CD1c-positive myeloid dendritic cell (primary cell): Measurements from ENCODE around the gene UCN2.
A peak's percentile ranks its signal among the peaks of the same experiment; 100 is the strongest.
"Not testable (repeated sequence)": the region's sequence is repeated elsewhere in the genome, so short reads cannot be mapped to it uniquely, and the experiment has no call there.

ENCODE experiments used
- DNase-seq: peaks from one replicate; pipeline ENCODE4 v3.0.0-alpha.2; 2016; ENCODE audit errors: extremely low spot score

The UCN2 gene

GRCh38 chr3:48561045-48561736 lies 2.4 kb downstream of the UCN2 start:
- peak; percentile 81 for DNase-seq

GRCh38 chr3:48560648-48561018 lies 2.9 kb downstream of the UCN2 start:
- peak; percentile 51 for DNase-seq

DNA sequence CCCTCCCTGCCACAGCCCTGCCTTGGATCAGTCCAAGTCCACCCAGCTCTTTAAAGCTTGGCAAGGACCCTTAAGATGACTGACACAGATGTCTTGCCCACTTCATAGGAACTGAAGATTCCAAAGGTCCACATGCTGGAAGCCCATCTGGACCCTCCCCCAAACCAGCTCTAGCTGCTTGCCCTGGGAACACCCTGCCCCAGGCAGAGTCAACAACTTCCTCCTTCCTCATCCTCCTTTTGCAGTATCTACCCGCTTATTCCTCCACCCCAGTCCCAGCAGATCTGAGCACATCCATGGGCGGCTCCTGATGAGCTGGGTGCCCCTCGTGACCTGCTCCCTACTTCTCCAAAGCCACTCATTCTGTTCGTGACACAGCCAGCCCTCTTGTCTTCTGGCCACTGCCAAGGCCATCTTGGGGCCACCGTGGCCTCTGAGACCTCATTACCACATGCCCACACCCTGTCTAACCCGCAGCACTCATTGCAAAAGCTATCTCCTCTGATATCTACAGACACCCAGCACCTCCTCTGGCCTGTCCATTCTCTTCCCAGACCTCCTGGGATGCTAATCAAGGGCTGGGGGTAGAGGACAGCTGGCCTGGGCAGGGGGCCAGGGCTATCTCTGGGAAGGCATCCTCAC lies 5.0 kb downstream of the UCN2 start:
- DNase-seq, result peak; percentile 95

- peak; percentile 99 for DNase-seq
These were observed 6.6 kb downstream of the UCN2 start, which contains the start of gene PFKFB4 for GRCh38 chr3:48556796-48557626. PFKFB4 (minus strand) TSS chr3:48556803; CDS start chr3:48556777, 26 bp downstream.

DNA sequence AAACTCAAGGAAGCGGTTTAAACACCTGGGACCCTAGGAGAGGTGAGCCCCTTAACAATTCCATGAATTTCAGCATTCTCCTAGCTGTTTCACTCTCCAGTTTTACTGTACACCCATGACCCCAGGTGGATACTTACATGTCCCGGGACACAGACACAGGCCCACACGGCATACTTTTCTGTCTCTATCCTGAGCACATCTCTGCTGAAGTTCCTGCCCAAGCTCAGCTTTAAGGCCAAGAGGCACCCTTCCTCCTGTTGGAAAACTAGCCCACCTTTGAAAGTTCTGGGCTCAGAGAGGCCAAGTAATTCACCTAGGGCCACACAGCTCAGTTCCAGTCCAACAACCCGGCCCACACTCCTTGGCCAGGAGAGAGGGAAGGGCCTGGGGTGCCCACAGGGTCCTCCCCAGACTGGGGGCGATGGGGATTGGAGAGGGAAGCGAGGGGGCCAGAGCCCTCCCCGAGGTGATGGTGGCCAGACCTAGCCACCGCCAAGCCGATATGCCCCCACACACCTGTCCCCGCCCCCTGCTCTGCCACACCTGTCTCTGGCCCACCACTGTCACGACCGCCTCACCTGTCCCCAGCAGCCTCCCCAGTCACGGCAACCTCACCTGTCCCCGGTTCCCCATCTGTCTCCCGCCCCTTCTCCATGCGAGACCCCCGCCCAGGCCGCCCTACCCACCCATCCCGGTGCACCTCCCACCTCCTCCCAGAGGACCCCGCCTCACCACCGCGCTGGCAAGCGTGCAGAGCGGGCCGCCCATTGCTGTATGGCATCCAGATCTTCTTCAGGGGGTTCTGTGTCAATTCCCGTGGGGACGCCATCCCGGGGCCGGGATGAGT lies 7.4 kb downstream of the UCN2 start:
- DNase-seq, result no peak

- no peak for DNase-seq
These were observed 8.2 kb downstream of the UCN2 start for GRCh38 chr3:48555231-48555948.

DNA sequence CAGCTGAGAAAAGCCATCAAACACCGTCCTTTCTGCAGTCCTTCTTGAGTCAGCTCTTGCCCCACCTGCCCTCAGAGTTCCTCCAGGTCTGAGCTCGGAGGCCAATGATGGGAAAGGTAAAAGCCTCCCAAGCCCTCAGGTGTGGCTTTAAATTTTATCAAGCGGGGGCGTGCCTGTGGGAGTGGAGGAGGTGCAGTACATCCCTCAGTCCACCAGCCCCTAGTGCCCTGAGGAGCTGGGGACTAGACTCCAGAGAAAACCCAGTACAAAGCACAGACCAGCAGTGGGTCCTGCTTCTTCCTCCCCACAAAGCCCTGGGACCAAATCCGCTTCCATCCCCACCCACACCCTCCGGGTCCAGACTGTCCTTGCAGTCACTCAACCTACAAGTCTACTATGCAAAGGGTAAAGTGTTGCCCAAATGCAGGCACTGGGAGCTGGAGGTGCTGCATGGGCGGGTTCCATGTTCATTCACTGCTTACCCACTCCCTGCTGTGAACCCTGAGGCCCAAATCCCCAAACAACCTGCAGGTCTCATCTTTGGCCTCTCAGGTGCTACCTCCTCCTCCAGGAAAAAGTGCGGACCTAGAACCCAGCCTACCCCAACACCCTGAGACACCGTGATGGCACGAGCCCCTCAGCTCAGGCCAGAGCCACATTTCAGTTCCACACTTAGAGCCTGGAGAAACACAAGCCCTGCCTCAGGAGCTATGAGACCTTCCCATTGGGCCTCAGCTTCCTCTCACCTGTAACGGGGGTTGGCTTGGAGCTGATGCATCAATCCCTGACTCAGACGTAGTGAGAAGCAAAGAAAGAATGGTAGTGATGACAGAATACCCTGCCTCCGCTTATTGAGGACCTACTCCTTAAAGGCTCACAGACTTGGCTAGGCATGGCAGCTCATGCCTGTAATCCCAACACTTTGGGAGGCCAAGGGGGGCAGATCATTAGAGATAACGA lies 9.4 kb downstream of the UCN2 start:
- DNase-seq, result no peak

DNA sequence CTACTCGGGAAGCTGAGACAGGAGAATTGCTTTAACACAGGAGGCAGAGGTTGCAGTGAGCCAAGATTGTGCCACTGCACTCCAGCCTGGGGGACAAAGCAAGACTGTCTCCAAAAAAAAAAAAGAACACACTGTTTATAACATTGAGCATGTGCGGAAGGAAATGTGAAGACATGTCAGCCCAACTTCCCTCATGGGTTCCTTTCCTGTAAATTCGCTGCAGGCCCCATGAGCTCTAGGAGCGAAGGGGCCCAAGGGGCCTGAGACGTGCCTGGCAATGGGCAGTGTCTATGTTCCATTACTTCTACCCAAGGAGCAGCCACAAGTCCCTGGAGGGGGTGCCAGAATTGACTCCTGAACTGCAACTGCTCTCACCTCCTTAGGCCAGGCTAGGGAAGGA lies 10.2 kb downstream of the UCN2 start:
- DNase-seq, result no peak

DNA sequence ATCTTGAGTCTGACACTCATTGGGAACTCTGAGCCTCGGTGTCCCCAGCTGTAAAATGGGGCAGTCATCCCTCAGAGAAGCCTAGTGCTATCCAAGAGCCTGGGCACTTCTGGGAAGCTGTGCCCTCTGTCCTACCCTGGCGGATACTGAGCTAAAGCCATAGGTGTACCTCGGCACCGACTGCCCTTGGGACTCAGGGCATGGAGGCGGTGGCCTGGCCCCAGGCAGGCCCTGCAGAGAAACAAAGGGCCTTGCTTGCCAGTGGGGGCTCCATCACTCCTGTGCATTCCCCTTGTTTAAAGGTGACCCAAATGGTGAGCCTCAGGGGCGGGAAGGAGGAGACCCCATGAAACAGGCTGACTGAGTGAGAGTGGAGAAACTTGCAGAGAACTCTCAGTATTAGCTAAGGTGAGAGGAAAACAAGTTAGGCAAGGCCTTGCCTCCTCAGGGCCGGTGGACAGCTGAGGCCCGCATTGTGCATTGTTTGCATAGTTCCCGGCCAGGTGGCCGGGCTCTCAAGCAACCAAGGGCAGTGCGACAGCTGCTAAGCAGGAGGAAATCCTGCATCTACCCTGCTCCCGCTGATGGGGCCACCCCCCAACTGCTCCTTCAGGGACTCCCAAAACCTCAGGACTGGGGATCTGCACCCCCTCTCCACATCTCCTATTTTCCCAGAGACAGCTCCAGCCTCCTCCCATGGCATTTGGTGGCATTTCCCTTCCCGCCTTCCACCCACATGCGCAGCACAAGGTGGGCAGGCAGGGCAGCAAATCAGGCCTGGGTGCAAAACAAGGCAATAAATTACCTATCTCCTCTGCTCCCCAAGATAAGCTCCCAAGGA lies 11.2 kb downstream of the UCN2 start:
- no peak for DNase-seq

GRCh38 chr3:48551651-48552050 lies 11.9 kb downstream of the UCN2 start:
- not testable (repeated sequence) for DNase-seq

DNA sequence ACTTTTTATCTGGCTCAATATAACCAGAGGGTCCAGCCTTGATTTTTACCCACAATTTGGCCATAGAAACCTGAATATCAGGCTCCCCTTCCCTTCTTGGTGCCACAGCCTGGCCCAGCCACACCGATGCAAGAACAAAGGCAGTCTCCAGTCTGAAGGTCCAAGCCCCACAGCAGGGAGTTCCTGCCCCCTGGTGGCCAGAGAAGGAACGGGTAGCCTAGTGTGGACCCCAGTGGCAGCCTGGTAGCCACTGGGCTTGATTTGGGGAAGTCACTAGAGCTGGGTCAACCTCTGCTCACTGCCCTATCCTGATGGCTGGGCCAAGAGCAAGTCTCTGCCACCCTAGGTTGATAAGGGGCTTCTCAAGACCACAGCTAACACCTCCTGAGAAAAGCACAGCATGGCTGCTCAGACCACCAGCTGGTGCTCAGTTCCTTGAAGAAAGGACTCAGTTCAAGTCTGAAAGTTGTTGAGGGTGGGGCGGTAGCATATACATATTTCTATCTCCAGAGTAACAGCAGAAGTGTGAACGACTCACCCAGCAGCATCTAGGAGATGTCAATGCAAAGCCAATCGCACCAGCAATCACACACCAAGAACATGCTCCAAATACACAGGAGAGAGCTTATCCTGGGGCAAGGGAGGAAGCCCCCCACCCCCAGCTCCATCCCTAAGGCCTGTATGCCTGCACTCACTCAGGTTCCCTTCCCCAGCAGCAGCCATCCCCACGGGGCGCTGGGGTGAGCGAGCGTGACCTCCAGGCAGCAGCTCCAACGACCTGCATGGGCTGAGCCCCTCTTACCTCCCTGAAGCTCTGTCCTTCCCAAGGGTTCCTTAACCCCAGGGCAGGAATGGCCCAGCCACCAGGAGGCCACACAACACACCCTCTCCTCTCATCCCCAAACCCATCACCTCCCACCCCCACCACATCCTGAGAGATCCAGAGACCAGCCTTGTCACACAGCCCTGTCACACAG lies 14.6 kb downstream of the UCN2 start:
- peak; percentile 93 for DNase-seq

DNA sequence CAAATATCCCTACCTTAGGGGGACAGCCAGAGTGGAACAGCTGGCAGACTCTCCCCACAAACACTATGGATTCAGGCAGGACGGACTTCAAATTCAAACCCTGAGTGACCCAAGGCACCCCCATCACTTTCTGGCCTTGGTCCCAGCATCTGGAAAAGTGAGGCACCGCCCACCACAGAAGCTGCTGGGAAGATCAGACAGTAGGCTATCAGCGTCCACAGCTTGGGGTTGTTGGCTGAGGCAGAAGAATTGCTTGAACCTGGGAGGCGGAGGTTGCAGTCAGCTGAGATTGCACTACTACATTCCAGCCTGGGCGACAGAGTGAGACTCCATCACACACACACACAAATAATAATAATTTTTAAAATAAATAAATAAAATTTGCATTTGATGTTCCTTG lies 15.5 kb downstream of the UCN2 start:
- no peak for DNase-seq

GRCh38 chr3:48546203-48546829 lies 17.3 kb downstream of the UCN2 start:
- DNase-seq, result no peak

DNA sequence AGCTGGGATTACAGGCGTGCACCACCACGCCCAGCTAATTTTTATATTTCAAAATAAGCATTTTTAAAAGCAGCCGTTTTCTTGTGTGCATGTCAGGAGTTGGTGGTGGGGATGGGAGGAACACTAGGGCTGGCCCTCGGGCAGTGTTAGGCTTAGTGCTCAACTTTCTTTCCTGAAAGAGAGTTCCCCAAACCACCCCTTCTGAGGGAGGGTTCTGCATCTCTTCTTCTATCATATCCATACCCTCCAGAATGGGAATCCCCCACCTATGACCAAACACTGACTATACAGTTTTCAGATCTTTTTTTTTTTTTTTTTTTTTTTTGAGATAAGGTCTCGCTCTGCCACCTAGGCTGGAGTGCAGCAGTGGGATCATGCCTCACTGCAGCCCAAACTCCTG lies 19.4 kb downstream of the UCN2 start:
- no peak for DNase-seq

GRCh38 chr3:48543271-48543866 lies 20.2 kb downstream of the UCN2 start:
- peak; percentile 58 for DNase-seq

DNA sequence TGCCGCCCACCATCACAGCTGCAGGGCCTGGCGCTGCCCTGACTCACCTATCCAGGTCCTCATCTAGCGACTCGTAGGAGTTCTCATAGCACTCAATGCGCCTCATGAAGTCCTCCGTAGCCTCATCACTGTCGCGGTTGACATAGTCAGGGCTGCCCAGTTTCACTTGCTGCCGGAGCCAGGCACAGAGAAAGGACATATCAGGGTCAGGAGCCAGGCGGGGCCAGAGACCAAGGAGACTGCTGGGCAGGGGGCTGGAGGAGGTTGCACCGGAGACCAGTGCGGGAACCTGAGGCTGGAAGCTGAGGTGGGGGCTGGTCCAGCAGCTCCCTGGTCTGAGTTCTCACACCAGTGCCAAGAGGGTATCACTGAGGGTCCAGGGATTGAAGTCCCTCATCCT lies 25.1 kb downstream of the UCN2 start:
- DNase-seq, result no peak

DNA sequence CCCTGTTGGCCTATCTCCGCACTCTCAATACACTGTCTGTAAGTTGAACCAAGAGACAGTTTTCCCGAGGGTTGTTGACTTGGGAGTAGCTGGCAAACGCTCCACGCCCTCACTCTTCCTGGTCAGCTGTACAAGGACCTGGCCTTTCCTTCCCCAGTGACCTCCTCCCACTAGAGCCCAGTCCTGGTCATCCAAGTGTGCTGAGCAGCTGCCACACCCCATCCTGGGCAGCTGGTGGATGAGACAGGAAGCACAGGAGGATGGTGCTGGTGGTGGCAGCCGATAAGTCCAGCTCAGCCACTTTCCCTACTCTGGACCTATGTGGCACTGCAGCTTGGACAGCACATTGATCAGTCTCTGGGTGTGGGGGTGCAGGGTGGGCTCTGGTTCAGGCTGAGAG lies 26.8 kb downstream of the UCN2 start:
- no peak for DNase-seq
